ENCODE measurements around the gene MTMR1. TPM values are rescaled to one million over a fixed set of nuclear protein-coding genes. Genes with fewer than 3 reads are reported as not detected.

The MTMR1 gene
- total RNA-seq, 6 experiments from 2014 or later = 9.0 to 20.6 (median 20.2) TPM

DNA sequence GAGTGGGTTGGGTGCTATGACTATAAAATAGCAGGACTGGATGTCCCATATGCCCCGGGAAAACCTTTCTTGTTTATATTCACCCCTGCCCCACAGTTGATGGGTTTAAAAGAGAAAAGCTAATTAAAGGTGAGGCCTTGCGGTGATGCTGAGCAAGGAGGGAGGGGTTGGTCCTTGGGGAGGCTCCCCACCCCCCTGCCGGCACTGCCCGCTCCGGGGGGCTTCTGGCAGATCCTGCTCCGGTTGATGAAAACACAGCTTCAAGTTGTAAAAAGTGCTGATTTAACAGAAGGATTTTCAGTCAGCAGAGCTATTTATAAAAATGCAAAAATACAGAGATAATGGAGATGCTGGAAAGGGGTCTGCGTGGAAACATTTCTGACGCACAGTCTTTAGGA is 68.6 kb downstream of the MTMR1 start:
- Mint-ChIP-seq H3K4me3 (no peak overlapping the region), H3K4me1 (ENCODE audit: low read depth) (no peaks in the 10 kb centered on the region), H3K36me3 (ENCODE audit: low read depth) (peaks cover 7% of the 10 kb centered on the region), H3K9me3 (no peaks in the 10 kb centered on the region), H3K27ac (no peak overlapping the region), H3K27me3 (ENCODE audit: insufficient read depth) (peaks cover 3% of the 10 kb centered on the region; the same call in 1 of the 2 replicates)
- no peak for TF ChIP-seq CTCF (IDR thresholded peaks at IDR 0.05)
- no peak for DNase-seq

- no peaks in the 10 kb centered on the region for H3K4me1 Mint-ChIP-seq (ENCODE audit: low read depth)
- H3K9me3 Mint-ChIP-seq = no peaks in the 10 kb centered on the region
- no peak for TF ChIP-seq CTCF (IDR thresholded peaks at IDR 0.05)
- H3K27me3 Mint-ChIP-seq (ENCODE audit: insufficient read depth) = peaks cover 3% of the 10 kb centered on the region; the same call in 1 of the 2 replicates
- no peak overlapping the region for H3K27ac Mint-ChIP-seq
- H3K4me3 Mint-ChIP-seq = no peak overlapping the region
- peaks cover 4% of the 10 kb centered on the region; the same call in 1 of the 2 replicates for H3K36me3 Mint-ChIP-seq (ENCODE audit: low read depth)
- no peak for DNase-seq
Observed at GRCh38 chrX:150762258-150763165, 69.3 kb downstream of the MTMR1 start.

DNA sequence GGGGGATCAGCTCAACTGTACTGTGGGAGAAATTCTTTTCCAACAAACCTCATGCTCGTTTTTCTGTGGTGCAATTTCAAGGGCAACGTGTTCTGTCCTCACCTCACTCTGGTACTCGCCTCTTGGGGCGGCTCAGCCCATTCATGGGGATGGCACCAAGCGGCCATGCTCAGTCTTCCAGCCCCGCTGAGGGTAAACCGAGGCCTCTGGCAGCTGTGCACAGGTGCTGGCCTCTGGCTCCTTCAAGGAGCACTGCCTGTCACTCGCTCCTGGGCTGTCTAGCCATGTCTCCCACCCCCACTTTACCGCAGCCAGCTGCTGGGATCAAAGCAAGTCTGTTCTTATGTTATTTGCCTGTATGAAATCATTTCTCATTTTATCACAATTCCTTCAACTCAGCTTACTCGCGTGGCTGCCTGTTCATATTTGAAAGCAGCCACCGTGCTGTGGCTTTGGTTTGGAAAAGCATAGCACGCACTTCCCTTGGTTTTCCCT is 70.2 kb downstream of the MTMR1 start:
- Mint-ChIP-seq H3K27me3 (ENCODE audit: insufficient read depth) (no peaks in the 10 kb centered on the region; the same call in 1 of the 2 replicates), H3K36me3 (ENCODE audit: low read depth) (peaks cover 4% of the 10 kb centered on the region; the same call in 1 of the 2 replicates), H3K4me3 (no peak overlapping the region), H3K4me1 (ENCODE audit: low read depth) (no peaks in the 10 kb centered on the region), H3K27ac (no peak overlapping the region), H3K9me3 (no peaks in the 10 kb centered on the region)
- no peak for DNase-seq
- no peak for TF ChIP-seq CTCF (IDR thresholded peaks at IDR 0.05)

GRCh38 chrX:150763810-150764209 is 70.6 kb downstream of the MTMR1 start:
- H3K9me3 Mint-ChIP-seq = no peaks in the 10 kb centered on the region
- TF ChIP-seq CTCF (IDR thresholded peaks at IDR 0.05) = no peak
- H3K36me3 Mint-ChIP-seq (ENCODE audit: low read depth) = peaks cover 2% of the 10 kb centered on the region; the same call in 1 of the 2 replicates
- no peaks in the 10 kb centered on the region for H3K4me1 Mint-ChIP-seq (ENCODE audit: low read depth)
- H3K27ac Mint-ChIP-seq = no peak overlapping the region
- DNase-seq = no peak
- H3K27me3 Mint-ChIP-seq (ENCODE audit: insufficient read depth) = no peaks in the 10 kb centered on the region; the same call in 1 of the 2 replicates
- no peak overlapping the region for H3K4me3 Mint-ChIP-seq

DNA sequence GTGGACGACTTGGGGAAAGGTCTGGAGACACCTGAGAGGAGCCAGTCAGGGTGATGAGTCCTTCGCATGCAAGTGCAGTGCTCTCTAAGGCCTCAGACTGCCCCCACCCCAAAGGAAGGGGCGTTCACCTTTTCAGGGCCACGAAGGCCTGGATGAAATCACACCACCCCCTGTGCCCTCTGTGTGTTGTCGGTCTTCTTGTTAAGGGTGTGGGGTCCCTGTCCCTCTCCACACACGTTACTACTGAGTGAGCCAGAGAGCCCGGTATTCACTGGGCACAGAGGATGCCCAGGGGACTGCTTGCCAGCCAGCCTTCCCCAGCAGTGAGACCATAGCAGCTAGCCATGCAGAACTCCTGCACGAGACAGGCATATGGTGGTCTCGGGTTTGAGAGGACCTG is 72.0 kb downstream of the MTMR1 start:
- Mint-ChIP-seq H3K4me1 (ENCODE audit: low read depth) (no peaks in the 10 kb centered on the region), H3K9me3 (no peaks in the 10 kb centered on the region), H3K27ac (no peak overlapping the region), H3K4me3 (no peak overlapping the region), H3K36me3 (ENCODE audit: low read depth) (no peaks in the 10 kb centered on the region), H3K27me3 (ENCODE audit: insufficient read depth) (no peaks in the 10 kb centered on the region; the same call in 1 of the 2 replicates)
- DNase-seq = no peak
- TF ChIP-seq CTCF (IDR thresholded peaks at IDR 0.05) = no peak

All from HFFc6 (cell line).